Measurements from ENCODE around the gene SP110. TPM values are rescaled to one million over a fixed set of nuclear protein-coding genes. Genes with fewer than 3 reads are reported as not detected.
"Not testable (repeated sequence)": the region's sequence is repeated elsewhere in the genome, so short reads cannot be mapped to it uniquely, and the experiment has no call there.

The SP110 gene
- 141 and 142 TPM in 2 replicates for total RNA-seq

DNA sequence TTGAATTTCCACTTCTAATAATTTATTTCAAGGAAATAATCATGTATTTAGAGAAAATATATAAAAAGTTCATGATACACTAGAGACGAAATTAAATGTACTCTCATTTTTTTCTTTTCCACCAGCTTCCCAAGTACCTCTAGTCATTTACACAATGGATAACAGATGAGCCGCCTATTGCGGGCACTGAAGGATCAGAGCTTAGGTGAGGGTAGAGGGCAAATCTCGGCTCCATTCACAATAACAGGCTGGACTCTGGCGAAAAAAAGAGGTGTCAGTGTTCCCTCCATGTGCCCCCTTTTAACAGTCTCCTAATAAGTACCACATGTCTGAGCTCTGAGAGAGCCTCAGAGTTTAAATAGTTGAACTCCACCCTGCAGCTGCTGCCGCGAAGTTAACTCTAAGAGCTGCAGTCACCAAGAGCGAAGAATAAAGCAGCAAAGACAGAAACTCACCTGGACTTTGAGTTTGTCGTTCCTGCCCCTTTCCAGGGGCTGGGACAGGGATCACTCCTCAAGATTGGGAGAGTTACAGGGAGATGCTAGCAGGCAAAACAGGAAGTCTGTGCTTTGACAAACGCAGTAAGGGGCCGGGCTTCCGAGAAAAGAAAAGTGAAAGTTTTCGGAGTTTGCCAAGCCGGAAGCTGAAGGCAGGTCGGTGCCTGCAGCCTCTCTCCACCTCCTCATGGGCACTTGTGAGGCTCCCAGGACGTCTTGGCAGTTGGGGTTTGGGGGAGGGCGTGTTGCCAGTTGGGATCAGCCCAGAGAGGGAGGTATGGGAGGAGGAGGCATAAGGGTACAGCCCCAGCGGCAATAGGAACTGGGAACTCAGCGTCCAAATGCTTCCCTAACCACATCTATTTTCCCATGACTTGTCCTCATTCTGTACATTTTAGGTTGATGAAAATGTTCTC is at the start of gene SP110:
Gene SP110, minus strand, starts transcription at position 566 of the 913 bp plus-strand sequence. CDS start 3,057 bp downstream, outside the sequence.
- H3K4me3 Mint-ChIP-seq, result peak within 1 kb of the TSS; percentile 93
- peak within 1 kb of the TSS; percentile 95 for H3K27ac Mint-ChIP-seq
- no peaks in the 10 kb centered on the region for H3K9me3 Mint-ChIP-seq
- intact Hi-C loops (cut with micrococcal nuclease), result loop anchor here (2.0 to 10.0 kb wide), 4 partner anchors 15 to 575 kb away; partner anchors contain the start of genes CAB39 and SP140L
- peak; percentile 84 for DNase-seq (ENCODE audit: low spot score)
- peaks cover 37% of the 10 kb centered on the region for H3K36me3 Mint-ChIP-seq (ENCODE audit: low read depth)
- H3K4me1 Mint-ChIP-seq (ENCODE audit: low read depth), result peaks cover 76% of the 10 kb centered on the region
- H3K27me3 Mint-ChIP-seq (ENCODE audit: insufficient read depth), result no peaks in the 10 kb centered on the region

DNA sequence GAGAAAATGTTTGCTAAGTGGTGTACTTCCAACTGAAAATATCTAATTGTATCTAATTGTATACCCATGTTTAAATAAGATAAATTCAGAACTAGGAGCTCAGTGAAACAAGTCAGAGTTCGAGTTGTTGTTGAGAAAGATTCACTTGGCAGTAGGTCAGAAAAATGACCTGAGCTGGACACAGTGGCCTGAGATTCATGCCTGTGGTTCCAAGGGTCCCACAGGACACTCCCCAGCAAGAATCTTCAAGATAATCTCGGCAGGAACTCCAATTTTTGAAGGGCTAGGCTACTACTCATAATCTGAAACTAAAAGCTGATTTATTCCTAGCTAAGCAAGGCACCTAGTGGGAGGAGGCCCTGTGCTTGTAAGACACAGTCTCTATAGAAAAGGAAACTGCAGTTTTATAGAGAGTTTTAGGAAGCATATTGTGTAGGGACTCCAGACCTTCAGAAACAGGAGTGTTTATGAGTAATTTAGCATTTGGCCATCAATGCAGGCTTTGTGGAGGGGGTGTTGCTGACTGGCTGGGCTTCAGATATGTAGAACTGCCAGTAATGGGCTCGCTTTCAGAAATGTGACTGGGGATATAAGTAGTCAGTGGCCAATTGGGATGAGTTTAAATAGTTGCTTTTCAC is 48.9 kb upstream of the SP110 start:
- intact Hi-C loops (cut with micrococcal nuclease), result loop anchor here (5.0 kb wide), 1 partner anchor 179 kb away; no protein-coding TSS in a partner anchor
- Mint-ChIP-seq H3K9me3 (peaks cover 27% of the 10 kb centered on the region), H3K4me1 (ENCODE audit: low read depth) (peaks cover 66% of the 10 kb centered on the region), H3K27ac (peak overlapping the region; percentile 80), H3K4me3 (peak overlapping the region; percentile 43), H3K27me3 (ENCODE audit: insufficient read depth) (no peaks in the 10 kb centered on the region), H3K36me3 (ENCODE audit: low read depth) (peaks cover 84% of the 10 kb centered on the region)
- DNase-seq (ENCODE audit: low spot score), result no peak

DNA sequence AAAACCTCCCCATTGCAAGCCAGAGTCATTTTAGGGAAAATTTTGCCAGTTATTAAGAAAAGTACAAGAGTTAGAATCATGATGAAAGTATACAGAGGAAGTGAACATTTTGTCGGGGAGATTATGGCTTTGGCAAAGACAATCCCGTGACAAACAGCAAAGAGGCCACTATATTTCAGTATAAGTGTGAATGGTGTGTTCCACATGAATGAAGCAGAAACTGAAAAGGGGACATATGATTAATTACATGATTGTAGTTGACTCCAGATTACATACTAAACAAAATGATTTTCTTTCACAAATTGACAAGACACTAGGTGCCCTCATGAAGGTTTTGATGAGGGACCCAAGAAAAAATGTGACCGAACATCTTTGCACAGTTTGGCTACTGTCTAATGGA is 47.8 kb upstream of the SP110 start:
- peak overlapping the region; percentile 77 for H3K27ac Mint-ChIP-seq
- peaks cover 74% of the 10 kb centered on the region for H3K4me1 Mint-ChIP-seq (ENCODE audit: low read depth)
- intact Hi-C loops (cut with micrococcal nuclease), result loop anchor here (1.0 to 5.0 kb wide), 4 partner anchors 13 to 180 kb away; no protein-coding TSS in a partner anchor
- peak overlapping the region; percentile 9 for H3K4me3 Mint-ChIP-seq
- DNase-seq (ENCODE audit: low spot score), result no peak
- no peaks in the 10 kb centered on the region for H3K27me3 Mint-ChIP-seq (ENCODE audit: insufficient read depth)
- H3K36me3 Mint-ChIP-seq (ENCODE audit: low read depth), result peaks cover 81% of the 10 kb centered on the region
- H3K9me3 Mint-ChIP-seq, result peaks cover 26% of the 10 kb centered on the region

DNA sequence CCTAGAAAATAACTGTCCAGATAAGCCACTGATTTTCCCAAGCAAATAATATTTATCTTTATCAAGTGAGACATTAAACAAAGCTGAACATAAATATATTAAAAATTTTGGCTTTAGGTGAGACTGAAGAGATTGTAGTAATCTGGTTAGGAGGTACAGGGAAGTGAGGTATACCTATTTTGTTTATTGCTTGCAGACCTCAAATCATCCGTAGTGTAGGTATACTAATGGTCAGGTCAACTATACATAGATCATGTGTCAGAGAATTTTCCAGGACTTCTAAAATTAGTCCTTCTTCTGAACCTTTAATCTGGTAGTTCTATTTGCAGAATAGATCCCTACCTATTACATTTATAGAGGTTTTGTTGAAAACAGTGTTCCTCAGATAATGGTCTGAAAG is 47.3 kb upstream of the SP110 start:
- H3K27me3 Mint-ChIP-seq (ENCODE audit: insufficient read depth), result no peaks in the 10 kb centered on the region
- peak overlapping the region; percentile 77 for H3K27ac Mint-ChIP-seq
- intact Hi-C loops (cut with micrococcal nuclease), result loop anchor here (1.0 to 5.0 kb wide), 4 partner anchors 13 to 180 kb away; no protein-coding TSS in a partner anchor
- no peak overlapping the region for H3K4me3 Mint-ChIP-seq
- H3K4me1 Mint-ChIP-seq (ENCODE audit: low read depth), result peaks cover 79% of the 10 kb centered on the region
- H3K9me3 Mint-ChIP-seq, result peaks cover 25% of the 10 kb centered on the region
- peaks cover 81% of the 10 kb centered on the region for H3K36me3 Mint-ChIP-seq (ENCODE audit: low read depth)
- no peak for DNase-seq (ENCODE audit: low spot score)

DNA sequence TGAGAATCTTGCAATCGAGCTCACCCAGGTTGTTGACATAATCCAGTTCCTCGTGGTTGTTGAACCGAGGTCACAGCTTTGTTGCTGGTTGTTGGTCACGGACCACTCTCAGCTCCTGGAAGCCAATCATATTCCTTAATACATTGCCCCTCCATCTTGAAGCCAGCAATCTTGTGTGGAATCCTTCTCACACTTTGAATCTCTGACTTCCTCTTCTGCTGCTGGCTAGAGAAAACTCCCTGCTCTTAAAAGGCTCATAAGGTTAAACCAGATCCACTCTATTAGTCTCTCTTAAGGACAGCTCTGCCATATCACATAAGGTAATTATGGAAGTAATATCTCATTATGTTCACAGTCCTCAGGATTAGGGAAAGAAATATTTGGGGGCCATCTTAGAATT is 46.9 kb upstream of the SP110 start:
- Mint-ChIP-seq H3K36me3 (ENCODE audit: low read depth) (peaks cover 81% of the 10 kb centered on the region), H3K27ac (no peak overlapping the region)
- intact Hi-C loops (cut with micrococcal nuclease), result loop anchor here (1.0 to 5.0 kb wide), 4 partner anchors 12 to 181 kb away; no protein-coding TSS in a partner anchor

DNA sequence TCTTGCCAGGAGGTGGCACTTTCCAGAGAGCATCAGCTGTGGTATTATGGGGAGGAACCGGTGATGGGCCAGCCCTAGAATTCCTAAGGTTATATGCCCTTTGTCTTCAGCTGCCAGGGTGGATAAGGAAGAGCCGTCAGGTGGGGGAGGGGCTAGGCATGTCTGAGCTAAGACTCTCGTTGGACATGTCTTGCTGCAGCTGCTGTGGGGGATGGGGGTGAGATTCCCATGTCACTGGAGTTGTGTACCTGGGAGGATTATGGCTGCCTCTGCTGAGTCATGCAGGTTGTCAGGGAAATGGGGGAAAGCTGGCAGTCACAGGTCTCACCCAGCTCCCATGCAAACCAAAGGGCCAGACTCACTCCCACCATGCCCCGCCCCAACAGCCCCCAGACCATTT is 45.2 kb upstream of the SP110 start:
- H3K27ac Mint-ChIP-seq; H3K4me3 Mint-ChIP-seq; H3K27me3 Mint-ChIP-seq (ENCODE audit: insufficient read depth); DNase-seq (ENCODE audit: low spot score): not testable (repeated sequence)
- peaks cover 90% of the 10 kb centered on the region for H3K4me1 Mint-ChIP-seq (ENCODE audit: low read depth)
- peaks cover 84% of the 10 kb centered on the region for H3K36me3 Mint-ChIP-seq (ENCODE audit: low read depth)
- intact Hi-C loops (cut with micrococcal nuclease), result loop anchor here (5.0 kb wide), 1 partner anchor 182 kb away; no protein-coding TSS in a partner anchor
- peaks cover 31% of the 10 kb centered on the region for H3K9me3 Mint-ChIP-seq

More for the DNA sequence above, 46.9 kb upstream of the SP110 start:
- H3K9me3 Mint-ChIP-seq, result peaks cover 25% of the 10 kb centered on the region
- H3K4me3 Mint-ChIP-seq, result no peak overlapping the region
- H3K4me1 Mint-ChIP-seq (ENCODE audit: low read depth), result peaks cover 81% of the 10 kb centered on the region
- no peaks in the 10 kb centered on the region for H3K27me3 Mint-ChIP-seq (ENCODE audit: insufficient read depth)
- DNase-seq (ENCODE audit: low spot score), result no peak

DNA sequence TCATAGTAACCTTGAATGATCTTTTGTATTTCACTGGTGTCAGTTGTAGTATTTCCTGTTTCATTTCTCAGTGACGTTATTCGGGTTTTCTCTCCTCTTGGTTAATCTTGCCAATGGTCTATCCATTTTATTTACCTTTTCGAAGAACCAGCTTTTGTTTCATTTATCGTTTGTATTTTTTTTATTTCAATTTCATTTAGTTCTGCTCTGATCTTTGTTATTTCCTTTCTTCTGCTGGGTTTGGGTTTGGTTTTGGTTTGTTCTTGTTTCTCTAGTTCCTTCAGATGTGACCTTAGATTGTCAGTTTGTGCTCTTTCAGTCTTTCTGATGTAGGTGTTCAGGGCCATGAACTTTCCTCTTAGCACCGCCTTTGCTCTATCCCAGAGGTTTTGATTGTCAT is 42.5 kb upstream of the SP110 start:
- Mint-ChIP-seq H3K27me3 (ENCODE audit: insufficient read depth) (no peaks in the 10 kb centered on the region), H3K4me3 (peak overlapping the region; percentile 61), H3K9me3 (peaks cover 28% of the 10 kb centered on the region), H3K27ac (peak overlapping the region; percentile 81), H3K4me1 (ENCODE audit: low read depth) (peaks cover 72% of the 10 kb centered on the region), H3K36me3 (ENCODE audit: low read depth) (peaks cover 77% of the 10 kb centered on the region)
- DNase-seq (ENCODE audit: low spot score), result no peak
- intact Hi-C loops (cut with micrococcal nuclease), result loop anchor here (1.0 kb wide), 2 partner anchors 8 to 28 kb away; no protein-coding TSS in a partner anchor

DNA sequence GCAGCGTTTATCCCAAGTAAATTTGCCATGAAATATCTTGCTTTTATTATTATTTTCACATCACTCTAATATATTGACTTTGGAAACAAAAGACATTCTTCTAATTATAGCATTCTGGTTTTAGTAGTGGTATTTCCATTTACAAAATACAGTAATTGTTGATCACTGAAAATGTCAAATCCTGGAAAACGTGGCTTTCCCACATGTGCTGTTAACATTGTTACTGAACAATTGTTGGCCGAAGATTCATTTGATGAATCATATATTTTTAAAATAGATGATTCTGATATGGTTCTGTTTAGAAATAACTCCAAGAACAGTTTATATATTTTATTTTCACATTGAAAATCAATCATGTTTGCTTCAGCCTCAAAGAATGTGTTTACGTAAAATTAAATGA is 38.7 kb upstream of the SP110 start:
- Mint-ChIP-seq H3K36me3 (ENCODE audit: low read depth) (peaks cover 53% of the 10 kb centered on the region), H3K4me1 (ENCODE audit: low read depth) (peaks cover 49% of the 10 kb centered on the region), H3K27ac (no peak overlapping the region), H3K4me3 (no peak overlapping the region), H3K27me3 (ENCODE audit: insufficient read depth) (no peaks in the 10 kb centered on the region), H3K9me3 (peaks cover 28% of the 10 kb centered on the region)
- DNase-seq (ENCODE audit: low spot score), result no peak
- intact Hi-C loops (cut with micrococcal nuclease), result loop anchor here (5.0 to 10.0 kb wide), 2 partner anchors 184 to 536 kb away; no protein-coding TSS in a partner anchor

DNA sequence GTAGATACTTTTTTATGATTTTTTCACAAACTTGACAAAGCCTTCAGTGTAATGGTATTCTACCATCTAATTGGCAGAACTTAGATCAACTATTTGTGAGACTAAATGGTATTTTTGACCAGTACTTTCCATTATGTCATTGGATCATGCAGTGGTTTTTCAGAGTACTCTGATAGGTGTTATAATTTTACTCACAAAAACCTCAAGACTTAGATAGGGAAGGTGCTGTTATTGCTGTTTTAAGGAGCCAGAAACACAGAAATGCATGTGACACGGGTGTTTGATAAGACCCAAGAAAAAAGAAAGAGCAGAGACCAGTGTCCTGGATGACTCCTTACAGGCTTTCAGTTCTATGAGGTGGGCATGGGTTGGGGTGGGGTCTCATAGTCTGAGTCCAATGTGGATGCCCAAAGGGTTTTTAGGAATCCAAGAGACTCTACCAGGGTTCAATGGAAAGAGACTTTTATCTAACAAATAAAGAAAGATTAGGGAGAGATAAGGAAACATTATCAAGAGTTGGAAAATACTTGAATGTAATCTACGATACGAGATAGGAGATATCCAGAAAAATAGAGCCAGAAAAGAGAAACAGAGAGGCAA is 37.0 kb upstream of the SP110 start:
- Mint-ChIP-seq H3K9me3 (peaks cover 23% of the 10 kb centered on the region), H3K27me3 (ENCODE audit: insufficient read depth) (no peaks in the 10 kb centered on the region), H3K4me1 (ENCODE audit: low read depth) (peaks cover 33% of the 10 kb centered on the region), H3K4me3 (peak overlapping the region; percentile 13), H3K36me3 (ENCODE audit: low read depth) (peaks cover 40% of the 10 kb centered on the region), H3K27ac (peak overlapping the region; percentile 85)
- intact Hi-C loops (cut with micrococcal nuclease), result loop anchor here (5.0 to 10.0 kb wide), 2 partner anchors 185 to 538 kb away; no protein-coding TSS in a partner anchor
- no peak for DNase-seq (ENCODE audit: low spot score)

DNA sequence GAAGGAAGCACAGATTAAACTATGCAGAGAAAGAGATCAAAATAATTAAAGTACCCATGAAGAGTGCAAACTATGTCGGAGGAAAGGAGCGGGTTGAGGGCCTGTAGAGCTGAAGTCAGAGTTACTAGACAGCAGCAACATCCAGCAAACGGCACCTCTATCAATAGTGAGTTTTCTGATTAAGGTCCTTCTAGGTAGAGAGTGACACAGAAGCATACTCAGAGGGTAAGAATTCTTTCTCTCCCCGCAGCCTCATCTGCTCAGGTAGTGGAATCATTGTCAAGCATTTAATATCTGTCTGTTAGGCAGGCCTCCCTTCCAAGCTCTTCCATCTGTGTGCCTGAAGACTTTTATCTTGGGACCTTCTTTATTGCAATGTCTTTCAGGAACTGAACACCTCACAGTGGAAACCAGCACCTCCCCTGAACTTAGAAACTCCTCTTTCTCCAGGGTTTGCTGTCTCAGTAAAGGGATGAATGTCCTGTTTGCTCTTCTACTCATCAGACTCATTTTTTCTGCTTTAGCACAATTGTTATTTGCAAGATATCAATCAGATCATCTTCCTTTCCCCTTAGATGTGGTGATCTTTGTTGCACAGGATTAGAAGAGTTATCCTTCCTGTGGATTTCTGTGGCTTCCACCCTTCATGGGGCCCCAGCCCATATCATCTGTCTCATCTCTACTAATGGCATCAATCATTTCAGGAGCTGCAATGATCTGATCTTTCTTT is 34.5 kb upstream of the SP110 start:
- Mint-ChIP-seq H3K9me3 (peaks cover 3% of the 10 kb centered on the region), H3K36me3 (ENCODE audit: low read depth) (peaks cover 26% of the 10 kb centered on the region), H3K4me1 (ENCODE audit: low read depth) (peaks cover 12% of the 10 kb centered on the region), H3K27me3 (ENCODE audit: insufficient read depth) (no peaks in the 10 kb centered on the region), H3K27ac (no peak overlapping the region), H3K4me3 (no peak overlapping the region)
- no peak for DNase-seq (ENCODE audit: low spot score)
- intact Hi-C loops (cut with micrococcal nuclease), result loop anchor here (1.0 to 10.0 kb wide), 11 partner anchors 8 to 540 kb away; partner anchors contain the start of genes SP140 and SP140L

DNA sequence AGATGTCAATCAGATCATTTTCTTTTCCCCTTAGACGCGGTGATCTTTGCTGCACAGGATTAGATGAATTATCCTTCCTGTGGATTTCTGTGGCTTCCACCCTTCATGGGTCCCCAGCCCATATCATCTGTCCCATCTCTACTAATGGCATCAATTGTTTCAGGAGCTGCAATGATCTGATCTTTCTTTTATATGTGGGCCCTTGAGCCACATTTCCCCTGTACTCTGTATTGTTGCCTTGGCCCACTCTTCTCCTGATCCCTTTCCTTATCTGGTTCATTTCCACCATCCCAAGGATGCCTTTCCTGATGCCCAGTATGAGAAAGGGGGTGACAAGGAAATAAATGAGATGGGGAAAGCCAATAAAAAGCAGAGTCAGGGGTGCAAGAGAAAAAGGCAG is 30.4 kb upstream of the SP110 start:
- intact Hi-C loops (cut with micrococcal nuclease), result loop anchor here (10.0 kb wide), 1 partner anchor 545 kb away; no protein-coding TSS in a partner anchor
- no peak for DNase-seq (ENCODE audit: low spot score)
- H3K27me3 Mint-ChIP-seq (ENCODE audit: insufficient read depth), result no peaks in the 10 kb centered on the region
- no peaks in the 10 kb centered on the region for H3K4me1 Mint-ChIP-seq (ENCODE audit: low read depth)
- H3K9me3 Mint-ChIP-seq, result no peaks in the 10 kb centered on the region
- H3K27ac Mint-ChIP-seq, result no peak overlapping the region
- H3K4me3 Mint-ChIP-seq, result no peak overlapping the region
- H3K36me3 Mint-ChIP-seq (ENCODE audit: low read depth), result peaks cover 8% of the 10 kb centered on the region

DNA sequence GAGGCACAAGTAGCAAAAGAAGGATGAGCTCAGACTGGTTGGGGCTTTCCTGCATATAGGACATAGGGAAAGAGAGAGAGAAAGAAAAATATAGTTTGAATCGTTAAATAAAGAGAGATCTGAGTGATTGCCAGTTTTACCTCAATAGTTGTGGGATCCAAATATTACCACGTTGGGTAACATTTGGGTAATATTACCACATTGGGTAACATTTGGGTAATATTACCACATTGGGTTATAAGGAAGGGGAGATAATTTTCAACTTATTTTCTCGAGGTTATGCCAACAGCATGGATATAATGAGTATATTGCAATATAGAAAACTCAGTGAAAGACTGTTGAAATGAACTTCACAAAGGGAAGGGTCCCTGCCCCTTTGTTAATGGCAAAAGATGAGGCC is 26.4 kb upstream of the SP110 start:
- Mint-ChIP-seq H3K36me3 (ENCODE audit: low read depth) (peaks cover 25% of the 10 kb centered on the region), H3K27ac (no peak overlapping the region), H3K9me3 (no peaks in the 10 kb centered on the region), H3K4me3 (no peak overlapping the region), H3K27me3 (ENCODE audit: insufficient read depth) (no peaks in the 10 kb centered on the region), H3K4me1 (ENCODE audit: low read depth) (peaks cover 6% of the 10 kb centered on the region)
- intact Hi-C loops (cut with micrococcal nuclease), result no loop called here
- DNase-seq (ENCODE audit: low spot score), result no peak

Measured in activated T-helper 1 cell treated with anti-CD3 and anti-CD28 coated beads, Interleukin-12 subunit alpha, Interleukin-12 subunit beta, Interleukin-2, Interleukin-4 antibody, amounts not matched to agents 30 ng/mL and 10 ng/mL and 1 ng/mL, durations not matched to agents 14 hours and 24 hours and 36 hours (primary cell).